ENCODE measurements around the gene COQ9.
A peak's percentile ranks its signal among the peaks of the same experiment; 100 is the strongest.
"Not testable (repeated sequence)": the region's sequence is repeated elsewhere in the genome, so short reads cannot be mapped to it uniquely, and the experiment has no call there.

The COQ9 gene

GRCh38 chr16:57486858-57487834 is 39.9 kb downstream of the COQ9 start:
- DNase-seq, result no peak

DNA sequence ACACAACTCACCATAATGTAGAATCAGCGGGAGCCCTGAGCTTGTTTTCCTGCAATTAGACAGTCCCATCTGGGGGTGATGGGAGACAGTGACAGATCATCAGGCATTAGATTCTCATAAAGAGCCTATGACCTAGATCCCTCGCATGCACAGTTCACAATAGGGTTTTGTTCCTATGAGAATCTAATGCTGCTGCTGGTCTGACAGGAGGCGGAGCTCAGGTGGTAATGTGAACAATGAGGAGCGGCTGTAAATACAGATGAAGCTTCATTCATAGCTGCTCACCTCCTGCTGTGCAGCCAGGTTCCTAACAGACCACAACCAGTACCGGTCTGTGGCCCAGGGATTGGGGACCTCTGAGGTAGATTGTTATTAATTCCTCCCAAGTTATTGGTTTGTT is 42.0 kb downstream of the COQ9 start:
- no peak for DNase-seq

DNA sequence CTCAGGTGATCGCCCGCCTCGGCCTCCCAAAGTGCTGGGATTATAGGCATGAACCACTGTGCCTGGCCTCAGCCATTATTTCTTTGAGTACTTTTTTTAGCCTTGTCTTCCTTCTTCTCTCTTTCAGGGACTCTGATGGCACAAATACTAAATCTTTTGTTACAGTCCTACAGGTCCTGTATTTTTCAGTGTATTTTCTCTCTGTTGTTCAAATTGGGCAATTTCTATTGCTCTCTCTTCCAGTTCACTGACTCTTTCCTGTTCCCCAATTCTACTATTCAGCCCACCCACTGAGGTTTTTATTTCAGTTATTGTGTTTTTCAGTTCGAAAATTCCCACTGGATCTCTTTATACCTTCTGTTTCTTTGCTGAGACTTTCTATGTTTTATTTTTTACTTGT is 46.5 kb downstream of the COQ9 start:
- DNase-seq, result no peak

DNA sequence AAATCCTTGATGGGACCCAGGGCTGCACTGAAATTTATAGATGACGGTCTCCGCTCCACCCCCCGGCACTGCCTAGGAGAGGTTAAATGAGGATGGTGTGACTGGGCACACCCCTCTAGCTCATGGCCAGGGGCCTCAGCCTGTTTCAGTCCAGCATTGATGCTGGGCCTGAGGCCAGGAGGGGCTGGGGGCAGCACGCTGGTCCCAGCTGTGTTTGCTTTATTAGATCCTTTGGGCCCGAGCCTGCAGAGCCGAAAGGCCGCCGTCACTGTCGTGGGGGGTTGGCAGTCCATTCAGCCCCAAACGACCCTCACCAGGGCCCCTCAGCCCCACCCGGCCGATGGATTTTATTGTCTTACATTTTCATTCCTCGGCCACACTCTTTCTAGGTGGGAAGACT is 49.8 kb downstream of the COQ9 start:
- DNase-seq, result no peak

GRCh38 chr16:57498031-57498430 is 50.8 kb downstream of the COQ9 start:
- DNase-seq, result no peak

GRCh38 chr16:57499941-57500340 is 52.7 kb downstream of the COQ9 start:
- not testable (repeated sequence) for DNase-seq

DNA sequence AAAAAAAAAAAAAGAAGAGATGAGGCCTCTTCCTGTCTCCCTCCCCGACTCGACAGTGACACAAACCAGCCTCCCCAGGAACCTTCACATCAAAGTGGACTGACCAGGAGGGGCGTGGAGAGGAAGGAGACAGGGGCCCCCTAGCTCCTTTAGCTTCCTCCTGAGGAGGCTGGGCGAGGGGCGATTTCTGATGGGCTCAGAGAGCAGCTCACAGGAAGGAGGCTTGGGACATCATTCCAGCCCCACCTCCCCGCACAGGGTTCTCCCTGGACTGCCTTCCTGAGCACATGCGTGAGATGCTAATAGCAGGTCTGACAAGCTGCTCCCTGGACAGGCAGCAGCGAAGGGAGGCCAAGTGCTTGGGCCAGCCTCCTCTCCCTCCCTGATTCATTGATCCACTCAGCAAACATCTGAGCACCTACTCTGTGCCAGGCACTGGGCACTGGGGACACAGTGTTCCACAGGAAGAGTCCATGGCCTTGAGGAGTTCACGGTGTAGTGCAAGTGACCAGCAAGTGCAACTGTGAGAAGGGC is 53.4 kb downstream of the COQ9 start:
- peak in 1 of 5 donors; percentile 26 for DNase-seq

DNA sequence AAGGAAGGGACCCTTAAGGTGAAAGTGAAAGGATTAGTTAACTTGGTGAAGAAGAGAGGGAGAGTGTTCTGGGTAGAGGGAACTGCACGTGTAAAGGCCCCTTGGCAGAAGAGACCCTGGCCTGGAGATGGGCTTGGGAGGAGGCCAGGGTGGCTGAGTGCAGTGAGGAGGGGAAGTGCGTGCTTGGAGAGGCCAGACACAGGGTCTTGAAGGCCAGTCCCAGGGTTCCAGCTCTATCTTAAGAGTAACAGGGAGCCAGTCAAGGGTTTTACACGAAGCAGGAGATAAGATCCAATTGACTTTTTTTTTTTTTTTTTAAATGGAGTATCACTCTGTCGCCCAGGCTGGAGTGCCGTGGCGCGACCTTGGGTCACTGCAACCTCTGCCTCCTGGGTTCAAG is 54.2 kb downstream of the COQ9 start:
- no peak for DNase-seq

- DNase-seq, result no peak
Observed at GRCh38 chr16:57502048-57502775, 54.9 kb downstream of the COQ9 start.

GRCh38 chr16:57503366-57503765 is 56.1 kb downstream of the COQ9 start:
- DNase-seq, result no peak

DNA sequence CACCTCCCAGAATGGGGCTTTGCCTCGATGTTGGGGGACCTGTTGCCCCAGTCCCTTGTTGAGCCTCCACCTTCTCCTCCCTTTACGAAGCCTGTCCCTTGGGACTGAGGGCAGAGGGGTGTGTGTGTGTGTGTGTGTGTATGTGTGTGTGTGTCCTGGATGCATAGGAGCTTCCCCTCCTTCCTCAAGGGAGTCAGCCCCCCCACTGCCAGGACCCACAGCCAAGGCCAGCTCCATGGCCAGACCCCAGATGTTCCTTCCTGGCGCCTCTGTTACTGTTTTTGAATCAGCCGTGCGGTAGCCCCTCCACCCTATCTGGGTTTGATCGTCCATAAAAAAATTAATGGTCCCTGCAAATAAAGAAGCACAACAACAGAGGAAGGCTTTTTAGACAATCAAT is 56.7 kb downstream of the COQ9 start:
- no peak for DNase-seq

GRCh38 chr16:57504491-57504890 is 57.2 kb downstream of the COQ9 start:
- no peak for DNase-seq

- DNase-seq, result no peak
Observed at GRCh38 chr16:57505169-57505568, 57.9 kb downstream of the COQ9 start.

DNA sequence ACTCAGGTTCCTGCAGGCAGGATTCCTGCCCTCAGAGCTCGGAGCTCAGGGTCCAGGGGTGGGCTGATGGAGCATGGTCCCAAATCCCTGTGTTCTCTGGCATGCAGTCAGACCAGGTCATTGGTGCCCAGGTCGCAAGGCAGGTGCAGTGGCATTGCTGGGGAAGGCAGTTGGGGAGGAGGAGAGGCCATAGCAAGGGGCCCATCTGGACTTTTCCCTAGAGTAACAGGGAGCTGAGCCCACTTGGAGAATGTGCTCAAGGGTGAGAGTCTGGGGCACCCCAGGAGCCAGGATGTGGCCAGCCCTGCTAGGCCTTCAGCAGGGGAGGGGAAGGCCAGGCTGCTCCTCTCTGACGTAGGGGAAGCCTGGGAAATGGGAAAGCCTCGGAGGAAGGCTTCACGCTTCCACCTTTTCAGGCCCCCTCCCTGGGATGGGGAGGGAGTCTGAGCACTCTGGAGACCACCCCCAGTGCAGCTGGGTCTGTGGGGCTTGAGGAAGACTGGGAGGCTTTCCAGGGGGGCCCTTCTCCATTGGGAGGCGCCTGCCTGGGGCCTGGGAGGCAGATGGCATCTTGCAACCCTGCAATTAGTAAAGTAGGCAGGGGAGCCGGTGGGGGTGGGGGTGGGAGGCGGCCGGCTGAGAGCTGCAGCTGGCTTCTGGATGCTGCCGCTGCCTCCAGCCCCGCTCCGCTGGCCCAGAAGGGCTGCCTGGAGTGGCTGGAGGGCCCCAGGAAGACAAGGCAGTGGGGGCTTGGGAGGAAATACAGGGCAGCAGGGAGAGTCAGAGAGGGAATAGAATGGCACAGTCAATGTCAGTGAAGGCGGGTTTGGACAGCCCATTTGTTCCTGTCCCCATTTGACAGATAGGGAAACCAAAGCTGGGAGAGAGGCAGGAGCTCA is 60.1 kb downstream of the COQ9 start:
- no peak for DNase-seq

GRCh38 chr16:57508035-57508425 is 60.8 kb downstream of the COQ9 start:
- DNase-seq, result no peak

- DNase-seq, result no peak
Observed at GRCh38 chr16:57509231-57509923, 62.1 kb downstream of the COQ9 start.

GRCh38 chr16:57510016-57510871 is 63.0 kb downstream of the COQ9 start:
- DNase-seq, result no peak

Measured in T-helper 1 cell (primary cell).